ENCODE measurements around the gene FAM227A. TPM values are rescaled to one million over a fixed set of nuclear protein-coding genes. Genes with fewer than 3 reads are reported as not detected.

FAM227A gene
- total and polyA plus RNA-seq, 2 of the 8 experiments (the other 6 are each of a cell fraction or from before 2014, with no cell fraction given) = 2.1 to 3.9 TPM

DNA sequence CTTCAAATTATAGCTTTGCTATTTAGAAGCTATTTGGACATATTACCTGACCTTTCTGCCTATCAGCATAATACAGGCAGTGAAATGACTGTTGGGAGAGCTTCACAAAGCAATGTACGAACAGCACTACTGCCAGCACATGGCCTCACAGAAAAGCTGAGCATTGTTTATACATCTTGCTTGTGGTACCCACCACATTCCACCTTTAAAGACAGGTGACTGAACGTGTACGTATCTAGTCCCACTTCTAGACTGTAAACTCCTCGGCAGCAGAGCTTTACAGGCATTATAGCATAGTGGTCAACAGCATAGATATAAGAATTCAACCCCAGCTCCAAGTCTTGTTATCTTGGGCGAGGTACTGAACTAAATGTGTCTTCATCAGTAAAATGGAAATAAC is 43.0 kb upstream of the FAM227A start:
- Histone ChIP-seq H3K14ac (ENCODE audit: insufficient read length) (no peak overlapping the region), H4K91ac (replicated peaks; ENCODE audit: insufficient read length, low read length) (no peak overlapping the region), H4K5ac (ENCODE audit: insufficient read length, low read depth, low read length) (no peak overlapping the region), H4K8ac (ENCODE audit: extremely low read depth, insufficient read depth, low read length) (no peak overlapping the region), H3K27me3 (replicated peaks in 1 of 4; ENCODE audit: control insufficient read depth in 3 of 4, extremely low read depth in 1 of 4, insufficient read depth in 3 of 4, low read length in 3 of 4) (no peaks in the 10 kb centered on the region), H2BK5ac (ENCODE audit: low read depth, low read length) (no peak overlapping the region), H2BK15ac (ENCODE audit: low read length) (no peak overlapping the region), H3K4ac (replicated peaks; ENCODE audit: insufficient read length, low read depth, low read length) (no peak overlapping the region), H2BK12ac (ENCODE audit: low read depth, low read length) (no peak overlapping the region), H2BK20ac (ENCODE audit: low read length) (no peak overlapping the region), H3K4me3 (ENCODE audit: extremely low read depth in 1 of 4, insufficient read depth in 2 of 4, low read depth in 3 of 4, low read length in 4 of 4) (peak overlapping the region; percentile 7 to 100 (median 82); a peak in 5 of 8 replicates), H3K79me1 (ENCODE audit: low read depth, low read length) (peaks cover 3% of the 10 kb centered on the region; the same call in 1 of the 2 replicates), H3K79me2 (ENCODE audit: control insufficient read depth in 1 of 2, insufficient read depth in 2 of 2, low read length in 2 of 2) (peaks cover 0 to 38% of the 10 kb centered on the region in 2 experiments; a peak in 2 of 4 replicates), H3K56ac (replicated peaks; ENCODE audit: insufficient read length, low read depth, low read length) (no peak overlapping the region), H2BK120ac (replicated peaks; ENCODE audit: low read depth, low read length) (no peak overlapping the region), H3K4me1 (replicated peaks in 1 of 4; ENCODE audit: control insufficient read depth in 3 of 4, insufficient read depth in 4 of 4, low read length in 3 of 4) (peaks cover 3 to 11% (median 7%) of the 10 kb centered on the region in 4 experiments; a peak in 6 of 7 replicates), H3K27ac (ENCODE audit: low read depth, low read length) (no peak overlapping the region), H4K20me1 (replicated peaks in 1 of 2; ENCODE audit: control insufficient read depth in 1 of 2, insufficient read depth in 2 of 2, low read length in 2 of 2) (peaks cover 0 to 5% of the 10 kb centered on the region in 2 experiments), H3K23ac (ENCODE audit: insufficient read length) (no peak overlapping the region), H2AK5ac (ENCODE audit: low read depth, low read length) (no peak overlapping the region), H3K23me2 (ENCODE audit: low read depth, low read length) (peaks cover 10% of the 10 kb centered on the region), H3K18ac (ENCODE audit: extremely low read depth, low read length) (no peak overlapping the region), H2AFZ (ENCODE audit: low read length) (no peak overlapping the region), H3K4me2 (ENCODE audit: insufficient read depth in 1 of 2, low read depth in 2 of 2, low read length in 2 of 2) (peak overlapping the region; percentile 81 to 96), H3K36me3 (ENCODE audit: control insufficient read depth in 2 of 4, insufficient read depth in 4 of 4, low read length in 3 of 4) (no peaks in the 10 kb centered on the region; a peak in 2 of 8 replicates), H3K9me3 (ENCODE audit: insufficient read depth in 2 of 2, low read depth in 1 of 2, low read length in 1 of 2) (no peaks in the 10 kb centered on the region), H3K9ac (replicated peaks in 1 of 4; ENCODE audit: extremely low read depth in 1 of 4, low read depth in 3 of 4, low read length in 3 of 4) (peak overlapping the region in 1 of 4 experiments; percentile 65; a peak in 1 of 7 replicates)
- CTCF ChIA-PET (ENCODE audit: partially characterized antibody) = interaction anchor here (1.3 to 1.5 kb wide), 3 partner anchors 17 to 647 kb away, joined by 3 to 11 read pairs (median 4); partner anchors contain the start of gene TOMM22
- FAIRE-seq (no peak), DNase-seq (ENCODE audit: low read depth in 1 of 2, low spot score in 2 of 2) (no peak)
- 90% methylated on average over 5 of the region's 5 CpGs; no CpG with 5 or more reads in 1 of the 2 experiments for WGBS, 2 experiments (ENCODE audit: extremely low coverage in 1 of 2, insufficient coverage in 1 of 2, insufficient read length in 1 of 2, insufficient replicate concordance in 2 of 2, low coverage in 1 of 2, low lambda C conversion rate in 2 of 2, missing lambda C conversion rate in 1 of 2)
- POLR2A ChIA-PET (ENCODE audit: partially characterized antibody) = interaction anchor here (1.0 to 13.1 kb wide), 6 partner anchors 10 to 39 kb away, joined by 3 to 123 read pairs (median 4); partner anchors contain the start of gene TOMM22
- TF ChIP-seq TEAD4 (IDR thresholded peaks at IDR 0.05; ENCODE audit: low read depth, low read length) (no peak), CEBPB (IDR thresholded peaks at IDR 0.05; ENCODE audit: low read depth, low read length) (no peak), KDM5A (IDR thresholded peaks at IDR 0.05; ENCODE audit: low read length) (no peak), RBBP5 (IDR thresholded peaks at IDR 0.05; ENCODE audit: borderline replicate concordance, low read depth, low read length) (no peak), KDM4A (IDR thresholded peaks at IDR 0.05; ENCODE audit: low read depth, low read length, severe bottlenecking) (no peak), SIX5 (IDR thresholded peaks at IDR 0.05; ENCODE audit: low read depth, low read length) (no peak), FOSL1 (IDR thresholded peaks at IDR 0.05; ENCODE audit: insufficient read depth, low read depth, low read length) (no peak), RAD21 (IDR thresholded peaks at IDR 0.05 in 1 of 2, conservative IDR thresholded peaks at IDR 0.05 in 1 of 2; ENCODE audit: low read depth in 2 of 2, low read length in 2 of 2) (no peak), CBX5 (IDR thresholded peaks at IDR 0.05; ENCODE audit: low read depth, low read length) (no peak), BACH1 (IDR thresholded peaks at IDR 0.05; ENCODE audit: low read length) (no peak), SUZ12 (IDR thresholded peaks at IDR 0.05; ENCODE audit: low read length) (no peak), EZH2 (IDR thresholded peaks at IDR 0.05; ENCODE audit: low read depth, low read length, severe bottlenecking) (no peak), JUND (IDR thresholded peaks at IDR 0.05; ENCODE audit: low read length) (no peak)
